Activated CD8-positive, alpha-beta memory T cell treated with anti-CD3 and anti-CD28 coated beads for 36 hours (primary cell): ENCODE data around the gene OTOGL. TPM values are rescaled to one million over a fixed set of nuclear protein-coding genes. Genes with fewer than 3 reads are reported as not detected.

Experiments
- CTCF ChIA-PET: fragments of 350-600 bp; sonication (Branson Sonifier 250); formaldehyde crosslinking; loops from one replicate; lab custom pipeline; 2021; ENCODE audit warnings: antibody characterized with exemption; lab: Charles Lee
- POLR2A ChIA-PET: fragments of 350-600 bp; sonication (Branson Sonifier 250); formaldehyde crosslinking; loops from one replicate; lab custom pipeline; 2021; ENCODE audit warnings: antibody characterized with exemption; lab: Charles Lee
- total RNA-seq, 2 experiments: library from RNA; stranded (reverse); gene quantifications; one replicate each; pipeline ENCODE4 v1.2.3, GENCODE V29; 2021

Gene OTOGL
- total RNA-seq, 2 experiments from 2014 or later: not detected

DNA sequence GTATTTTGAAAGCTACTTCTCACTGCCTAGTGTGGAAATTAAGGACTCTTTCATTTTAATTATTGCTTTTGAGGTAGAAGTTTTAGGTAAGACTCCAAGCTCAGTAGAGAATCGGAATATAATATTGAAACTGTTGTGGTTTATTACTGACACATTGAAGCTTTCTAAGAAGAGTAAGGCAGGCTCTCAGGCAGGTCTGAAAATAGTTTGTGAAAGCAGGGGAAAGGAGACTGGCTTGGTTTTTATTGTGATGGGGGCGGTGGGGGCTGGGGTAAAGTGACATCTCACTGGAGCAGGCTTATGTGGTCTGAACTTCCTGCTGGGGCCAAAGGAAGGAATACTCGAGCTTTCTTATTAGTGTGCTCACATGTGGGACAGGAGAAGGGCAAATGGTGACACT lies 79.5 kb downstream of the OTOGL start:
- ChIA-PET CTCF (interaction anchor here (0.6 kb wide), 1 partner anchor 8 kb away, joined by 3 read pairs; no protein-coding TSS in a partner anchor), POLR2A (no interaction called here)

DNA sequence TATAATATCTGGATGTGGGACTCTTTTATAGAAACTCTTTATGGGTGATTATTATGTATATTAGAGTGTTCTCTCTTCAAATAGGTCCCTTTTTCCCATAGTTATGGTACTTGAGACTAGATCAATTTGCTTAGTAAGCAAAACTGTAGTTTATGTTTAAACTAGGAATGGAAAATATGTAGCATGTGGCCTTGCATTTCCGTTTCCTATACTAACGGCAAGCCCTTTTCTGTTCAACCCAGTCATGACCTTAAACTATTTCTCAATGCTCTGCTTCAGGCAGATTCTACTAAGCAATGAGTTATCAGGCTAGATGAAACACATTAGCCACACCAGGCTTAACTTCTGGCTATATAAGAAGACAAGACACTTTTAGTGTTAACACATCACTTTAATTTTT lies 84.6 kb downstream of the OTOGL start:
- ChIA-PET CTCF (no interaction called here), POLR2A (no interaction called here)

GRCh38 chr12:80184926-80185325 lies 85.6 kb downstream of the OTOGL start:
- CTCF ChIA-PET: no interaction called here
- POLR2A ChIA-PET: no interaction called here

GRCh38 chr12:80186727-80187217 lies 87.4 kb downstream of the OTOGL start:
- ChIA-PET POLR2A (no interaction called here), CTCF (interaction anchor here (0.8 to 1.1 kb wide), 3 partner anchors 8 to 252 kb away, joined by 3 to 4 read pairs (median 3); partner anchors contain the start of gene PPP1R12A)

DNA sequence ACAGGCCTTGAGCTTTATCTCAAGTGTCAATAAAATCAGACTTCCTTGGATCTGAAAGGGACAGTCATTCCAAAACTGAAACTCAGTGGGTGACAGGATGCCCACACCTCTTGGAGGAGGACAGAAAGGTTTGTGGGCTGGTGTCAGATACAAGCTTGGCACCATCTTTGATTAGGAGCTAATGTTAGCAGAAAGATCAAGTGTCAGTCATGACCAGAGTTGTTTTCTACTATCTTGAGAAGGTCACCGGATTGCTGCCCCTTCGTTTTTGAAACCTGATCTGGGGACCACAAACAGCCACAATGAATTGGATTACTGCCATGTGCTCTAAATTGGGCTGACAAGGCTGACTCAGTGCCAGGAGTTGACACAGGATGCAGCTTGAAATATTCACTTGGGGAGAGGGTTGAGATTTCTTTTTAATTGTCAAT lies 88.3 kb downstream of the OTOGL start:
- ChIA-PET POLR2A (no interaction called here), CTCF (interaction anchor here (0.9 to 1.1 kb wide), 2 partner anchors 9 to 17 kb away, joined by 3 read pairs; no protein-coding TSS in a partner anchor)

DNA sequence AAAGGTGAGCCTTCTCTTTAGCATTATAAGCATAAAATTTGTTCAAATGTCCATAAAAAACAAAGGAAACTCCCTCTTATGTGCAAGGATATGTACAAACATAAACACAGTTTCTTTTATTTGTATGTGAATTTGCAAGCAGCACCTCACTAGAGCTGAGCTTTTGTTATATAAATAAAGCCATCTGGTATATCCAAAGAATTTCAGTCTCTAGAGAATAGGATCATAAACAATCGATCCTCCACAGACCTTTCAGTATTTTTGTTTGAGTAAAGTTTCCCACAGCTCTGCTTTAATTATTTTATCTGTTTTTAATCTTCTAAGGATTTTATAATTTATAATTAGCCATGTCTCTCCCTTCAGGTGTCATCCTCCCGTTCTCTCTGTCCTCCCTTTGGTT lies 89.2 kb downstream of the OTOGL start:
- ChIA-PET POLR2A (no interaction called here), CTCF (no interaction called here)

GRCh38 chr12:80189241-80189640 lies 89.9 kb downstream of the OTOGL start:
- ChIA-PET CTCF (interaction anchor here (0.6 kb wide), 1 partner anchor 615 kb away, joined by 3 read pairs; no protein-coding TSS in a partner anchor), POLR2A (no interaction called here)

- POLR2A ChIA-PET: no interaction called here
Measured at GRCh38 chr12:80190001-80190400, 90.7 kb downstream of the OTOGL start.

GRCh38 chr12:80192087-80192486 lies 92.8 kb downstream of the OTOGL start:
- CTCF ChIA-PET: no interaction called here
- POLR2A ChIA-PET: no interaction called here

More at GRCh38 chr12:80190001-80190400, 90.7 kb downstream of the OTOGL start:
- CTCF ChIA-PET: no interaction called here

DNA sequence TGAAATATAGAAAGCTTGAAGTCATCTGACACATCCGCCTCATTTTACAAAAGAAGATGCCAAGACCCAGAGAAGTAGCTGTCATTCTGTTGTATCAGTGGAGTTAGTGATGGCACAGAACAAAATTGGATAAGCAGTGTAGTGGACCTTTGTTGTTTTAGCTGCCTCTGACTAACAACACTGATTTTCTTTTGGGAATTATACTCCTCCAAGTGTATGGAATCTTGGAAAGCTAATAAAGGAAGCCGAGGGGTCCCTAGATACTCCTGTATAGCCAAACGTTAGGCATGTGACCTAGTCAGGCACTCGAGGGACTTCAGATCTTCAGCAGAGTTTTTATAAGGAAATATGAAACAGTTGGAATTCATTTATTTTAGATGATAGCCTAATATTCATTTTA lies 94.5 kb downstream of the OTOGL start:
- CTCF ChIA-PET: no interaction called here
- POLR2A ChIA-PET: no interaction called here

GRCh38 chr12:80195074-80195726 lies 95.9 kb downstream of the OTOGL start:
- POLR2A ChIA-PET: no interaction called here

GRCh38 chr12:80195737-80196136 lies 96.4 kb downstream of the OTOGL start:
- CTCF ChIA-PET: interaction anchor here (0.9 kb wide), 1 partner anchor 13 kb away, joined by 3 read pairs; no protein-coding TSS in a partner anchor
- POLR2A ChIA-PET: no interaction called here

More at GRCh38 chr12:80195074-80195726, 95.9 kb downstream of the OTOGL start:
- CTCF ChIA-PET: interaction anchor here (0.9 kb wide), 1 partner anchor 12 kb away, joined by 3 read pairs; no protein-coding TSS in a partner anchor

DNA sequence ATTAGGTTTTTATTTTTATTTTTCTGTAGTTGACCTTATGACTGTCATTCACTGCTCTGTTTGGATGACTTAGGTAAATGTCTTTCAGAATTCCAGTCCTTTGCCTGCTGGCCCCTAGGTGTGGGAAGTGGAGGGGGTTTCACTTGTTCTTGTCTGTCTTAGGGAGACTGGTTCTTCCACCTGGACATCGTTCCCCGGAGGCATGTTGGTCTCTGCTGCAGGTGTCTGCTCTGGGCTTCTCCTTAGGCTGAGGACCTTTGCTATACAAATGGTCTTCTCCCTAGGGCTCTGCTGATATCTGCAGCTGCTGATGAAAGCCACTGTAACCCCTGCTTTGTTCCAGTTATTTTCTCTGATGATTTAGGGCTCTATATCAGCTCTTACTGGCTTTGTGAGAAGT lies 97.1 kb downstream of the OTOGL start:
- CTCF ChIA-PET: no interaction called here
- POLR2A ChIA-PET: no interaction called here

DNA sequence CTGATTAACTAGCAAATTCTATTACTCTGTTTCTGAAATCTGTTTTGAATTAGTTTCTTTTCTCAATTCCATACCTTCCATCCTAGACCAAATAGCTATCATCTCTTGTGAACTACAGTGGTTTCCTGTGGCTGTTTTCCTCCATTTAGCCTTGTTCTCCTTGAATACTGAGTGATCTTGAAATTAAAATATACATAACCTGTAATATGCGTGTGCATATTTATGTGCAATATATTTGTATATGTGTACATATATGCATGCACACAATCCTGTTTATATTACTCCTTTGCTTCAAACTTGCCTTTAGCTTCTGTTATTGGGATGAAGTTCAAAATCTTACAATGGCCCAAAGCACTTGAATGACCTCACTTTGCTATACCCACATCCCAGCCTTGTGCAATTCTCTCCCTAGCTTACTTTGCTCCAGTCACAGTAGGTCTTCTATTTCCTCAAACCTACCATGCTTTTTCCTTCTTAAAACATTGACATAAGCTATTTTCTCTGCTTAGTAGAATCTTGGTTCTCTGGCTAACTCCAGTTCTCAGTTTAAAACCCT lies 99.5 kb downstream of the OTOGL start:
- CTCF ChIA-PET: no interaction called here
- POLR2A ChIA-PET: interaction anchor here (0.5 kb wide), 1 partner anchor 1753 kb away, joined by 3 read pairs; no protein-coding TSS in a partner anchor

DNA sequence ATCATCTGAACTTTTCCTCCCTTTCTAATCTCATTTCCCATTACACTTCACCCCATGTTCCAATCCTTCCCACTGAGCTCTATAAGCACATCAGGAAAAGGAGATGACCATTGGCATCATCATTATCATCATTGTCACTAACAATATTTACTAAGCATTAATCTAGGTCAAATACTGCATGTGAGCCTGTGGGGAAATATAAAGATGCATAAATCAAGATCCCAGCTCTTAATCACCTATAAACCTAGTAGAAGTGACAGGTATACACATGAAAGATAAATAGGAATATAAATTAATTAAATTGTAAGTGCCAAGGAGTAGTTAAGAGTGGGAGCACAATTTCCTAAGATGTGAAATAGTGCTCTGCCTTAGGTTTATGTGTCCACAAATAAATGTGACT lies 100.6 kb downstream of the OTOGL start:
- ChIA-PET CTCF (no interaction called here), POLR2A (no interaction called here)

GRCh38 chr12:80200414-80200813 lies 101.1 kb downstream of the OTOGL start:
- CTCF ChIA-PET: no interaction called here
- POLR2A ChIA-PET: no interaction called here

DNA sequence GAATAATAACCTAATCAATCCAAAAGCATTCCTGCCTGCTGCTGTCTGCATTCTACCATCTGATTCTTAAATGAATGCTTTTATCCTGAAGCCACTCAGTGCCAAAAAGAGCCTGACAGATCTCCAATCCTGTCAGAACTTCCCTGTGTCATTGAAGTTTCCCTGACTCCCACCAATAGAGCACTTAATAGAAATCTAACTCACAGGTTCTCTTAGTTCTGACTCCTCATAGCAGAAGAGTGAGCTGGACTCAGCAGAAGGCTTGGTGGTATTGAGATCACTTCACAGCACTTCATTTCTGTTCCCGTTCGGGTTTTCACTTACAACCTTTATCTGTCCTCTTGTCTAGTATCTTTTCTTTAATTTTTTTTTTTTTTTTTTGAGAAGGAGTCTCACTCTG lies 102.6 kb downstream of the OTOGL start:
- ChIA-PET CTCF (no interaction called here), POLR2A (no interaction called here)

DNA sequence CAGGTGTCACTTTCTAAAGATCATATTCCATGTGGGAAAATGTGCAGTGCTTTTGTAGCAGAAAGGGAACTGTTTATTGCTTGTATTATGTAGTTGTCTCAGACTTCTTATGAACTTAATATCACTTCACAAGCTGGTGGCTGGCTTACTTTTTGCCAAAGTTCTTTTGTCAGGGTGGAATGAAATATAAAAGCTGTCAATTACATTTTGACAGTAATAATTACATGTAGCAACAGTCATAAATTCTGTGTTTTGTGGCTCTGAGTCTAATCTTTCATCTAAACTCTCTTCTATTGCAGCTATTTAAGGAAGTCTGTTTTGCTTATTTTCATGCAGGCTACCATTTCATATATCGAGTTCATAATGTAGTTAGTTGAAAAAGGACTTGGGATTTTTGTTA lies 106.6 kb downstream of the OTOGL start:
- ChIA-PET POLR2A (no interaction called here), CTCF (no interaction called here)

DNA sequence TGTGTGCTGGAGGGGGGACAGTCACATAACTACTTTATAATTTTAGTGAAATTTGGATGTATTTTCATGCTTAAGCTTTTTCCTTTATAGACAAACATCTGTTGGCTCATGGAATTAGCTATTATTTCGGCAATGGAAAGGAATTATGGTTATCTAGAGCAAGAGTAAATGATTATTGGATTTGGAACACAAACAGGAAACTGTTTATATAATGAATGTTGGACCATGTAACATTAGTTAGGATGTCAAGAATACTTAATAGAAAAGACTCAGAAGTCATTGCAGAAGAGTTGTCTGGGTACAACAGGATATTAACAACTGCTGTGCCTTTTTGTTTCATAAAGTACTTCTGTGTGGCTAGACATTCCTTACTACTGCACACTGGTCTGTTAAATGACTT lies 108.7 kb downstream of the OTOGL start:
- POLR2A ChIA-PET: no interaction called here

GRCh38 chr12:80211671-80212070 lies 112.3 kb downstream of the OTOGL start:
- ChIA-PET POLR2A (no interaction called here), CTCF (no interaction called here)

More for the DNA sequence above, 108.7 kb downstream of the OTOGL start:
- CTCF ChIA-PET: no interaction called here
